ENCODE measurements around the gene SLC8A3.

Gene SLC8A3

GRCh38 chr14:70023871-70024270 lies 164.9 kb downstream of the SLC8A3 start:
- TF ChIP-seq GABPA (IDR thresholded peaks at IDR 0.05; ENCODE audit: low read depth) = no peak
- TF ChIP-seq, protein P1, sequence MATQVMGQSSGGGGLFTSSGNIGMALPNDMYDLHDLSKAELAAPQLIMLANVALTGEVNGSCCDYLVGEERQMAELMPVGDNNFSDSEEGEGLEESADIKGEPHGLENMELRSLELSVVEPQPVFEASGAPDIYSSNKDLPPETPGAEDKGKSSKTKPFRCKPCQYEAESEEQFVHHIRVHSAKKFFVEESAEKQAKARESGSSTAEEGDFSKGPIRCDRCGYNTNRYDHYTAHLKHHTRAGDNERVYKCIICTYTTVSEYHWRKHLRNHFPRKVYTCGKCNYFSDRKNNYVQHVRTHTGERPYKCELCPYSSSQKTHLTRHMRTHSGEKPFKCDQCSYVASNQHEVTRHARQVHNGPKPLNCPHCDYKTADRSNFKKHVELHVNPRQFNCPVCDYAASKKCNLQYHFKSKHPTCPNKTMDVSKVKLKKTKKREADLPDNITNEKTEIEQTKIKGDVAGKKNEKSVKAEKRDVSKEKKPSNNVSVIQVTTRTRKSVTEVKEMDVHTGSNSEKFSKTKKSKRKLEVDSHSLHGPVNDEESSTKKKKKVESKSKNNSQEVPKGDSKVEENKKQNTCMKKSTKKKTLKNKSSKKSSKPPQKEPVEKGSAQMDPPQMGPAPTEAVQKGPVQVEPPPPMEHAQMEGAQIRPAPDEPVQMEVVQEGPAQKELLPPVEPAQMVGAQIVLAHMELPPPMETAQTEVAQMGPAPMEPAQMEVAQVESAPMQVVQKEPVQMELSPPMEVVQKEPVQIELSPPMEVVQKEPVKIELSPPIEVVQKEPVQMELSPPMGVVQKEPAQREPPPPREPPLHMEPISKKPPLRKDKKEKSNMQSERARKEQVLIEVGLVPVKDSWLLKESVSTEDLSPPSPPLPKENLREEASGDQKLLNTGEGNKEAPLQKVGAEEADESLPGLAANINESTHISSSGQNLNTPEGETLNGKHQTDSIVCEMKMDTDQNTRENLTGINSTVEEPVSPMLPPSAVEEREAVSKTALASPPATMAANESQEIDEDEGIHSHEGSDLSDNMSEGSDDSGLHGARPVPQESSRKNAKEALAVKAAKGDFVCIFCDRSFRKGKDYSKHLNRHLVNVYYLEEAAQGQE (IDR thresholded peaks at IDR 0.05; ENCODE audit: insufficient replicate concordance, low read depth) = no peak
- TF ChIP-seq, protein P2, sequence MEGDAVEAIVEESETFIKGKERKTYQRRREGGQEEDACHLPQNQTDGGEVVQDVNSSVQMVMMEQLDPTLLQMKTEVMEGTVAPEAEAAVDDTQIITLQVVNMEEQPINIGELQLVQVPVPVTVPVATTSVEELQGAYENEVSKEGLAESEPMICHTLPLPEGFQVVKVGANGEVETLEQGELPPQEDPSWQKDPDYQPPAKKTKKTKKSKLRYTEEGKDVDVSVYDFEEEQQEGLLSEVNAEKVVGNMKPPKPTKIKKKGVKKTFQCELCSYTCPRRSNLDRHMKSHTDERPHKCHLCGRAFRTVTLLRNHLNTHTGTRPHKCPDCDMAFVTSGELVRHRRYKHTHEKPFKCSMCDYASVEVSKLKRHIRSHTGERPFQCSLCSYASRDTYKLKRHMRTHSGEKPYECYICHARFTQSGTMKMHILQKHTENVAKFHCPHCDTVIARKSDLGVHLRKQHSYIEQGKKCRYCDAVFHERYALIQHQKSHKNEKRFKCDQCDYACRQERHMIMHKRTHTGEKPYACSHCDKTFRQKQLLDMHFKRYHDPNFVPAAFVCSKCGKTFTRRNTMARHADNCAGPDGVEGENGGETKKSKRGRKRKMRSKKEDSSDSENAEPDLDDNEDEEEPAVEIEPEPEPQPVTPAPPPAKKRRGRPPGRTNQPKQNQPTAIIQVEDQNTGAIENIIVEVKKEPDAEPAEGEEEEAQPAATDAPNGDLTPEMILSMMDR (IDR thresholded peaks at IDR 0.05; ENCODE audit: insufficient read depth, low read length) = no peak
- TF ChIP-seq POLR2AphosphoS5 (IDR thresholded peaks at IDR 0.05; ENCODE audit: low read depth) = no peak
- TF ChIP-seq SPI1 (IDR thresholded peaks at IDR 0.05; ENCODE audit: borderline replicate concordance, low read depth) = no peak
- DNase-seq (ENCODE audit: low read depth in 1 of 2, low spot score in 1 of 2) = no peak
- Histone ChIP-seq H3K27ac (replicated peaks) (no peak overlapping the region), H3K4me3 (replicated peaks; ENCODE audit: insufficient read depth, low read length) (no peak overlapping the region), H3K27me3 (ENCODE audit: insufficient read depth, poor library complexity, severe bottlenecking) (no peaks in the 10 kb centered on the region)

DNA sequence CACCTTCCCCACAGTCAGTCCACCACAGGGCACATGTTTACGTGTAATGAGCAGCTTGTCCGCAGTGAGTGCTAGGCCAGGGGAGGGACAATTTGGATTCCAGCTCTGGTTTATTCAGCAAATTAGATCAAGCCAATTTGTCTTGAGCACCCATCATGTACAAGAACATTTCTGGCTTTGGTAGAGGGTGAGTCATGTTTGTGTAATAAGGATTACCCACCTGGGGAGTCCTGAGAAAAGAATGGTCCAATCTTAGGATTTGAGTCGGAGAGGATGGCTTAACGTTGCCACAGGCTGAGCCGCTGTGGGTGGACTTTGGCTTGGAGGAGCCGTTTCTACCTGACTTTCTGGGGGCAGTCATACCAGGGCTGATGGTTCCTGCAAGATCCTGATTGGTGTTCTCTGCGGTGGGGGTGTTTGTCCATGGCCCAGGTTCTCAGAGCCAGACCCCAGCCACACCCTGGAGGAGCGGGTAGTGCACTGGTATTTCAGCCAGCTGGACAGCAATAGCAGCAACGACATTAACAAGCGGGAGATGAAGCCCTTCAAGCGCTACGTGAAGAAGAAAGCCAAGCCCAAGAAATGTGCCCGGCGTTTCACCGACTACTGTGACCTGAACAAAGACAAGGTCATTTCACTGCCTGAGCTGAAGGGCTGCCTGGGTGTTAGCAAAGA lies 165.8 kb downstream of the SLC8A3 start:
- TF ChIP-seq POLR2AphosphoS5 (IDR thresholded peaks at IDR 0.05; ENCODE audit: low read depth) (no peak), SPI1 (IDR thresholded peaks at IDR 0.05; ENCODE audit: borderline replicate concordance, low read depth) (no peak)
- TF ChIP-seq, protein P1 (IDR thresholded peaks at IDR 0.05; ENCODE audit: insufficient replicate concordance, low read depth) = no peak
- H3K4me3 ChIP-seq (replicated peaks; ENCODE audit: insufficient read depth, low read length) = no peak overlapping the region
- DNase-seq (ENCODE audit: low read depth in 1 of 2, low spot score in 1 of 2) = no peak
- no peaks in the 10 kb centered on the region for H3K27me3 ChIP-seq (ENCODE audit: insufficient read depth, poor library complexity, severe bottlenecking)
- H3K27ac ChIP-seq (replicated peaks) = no peak overlapping the region

DNA sequence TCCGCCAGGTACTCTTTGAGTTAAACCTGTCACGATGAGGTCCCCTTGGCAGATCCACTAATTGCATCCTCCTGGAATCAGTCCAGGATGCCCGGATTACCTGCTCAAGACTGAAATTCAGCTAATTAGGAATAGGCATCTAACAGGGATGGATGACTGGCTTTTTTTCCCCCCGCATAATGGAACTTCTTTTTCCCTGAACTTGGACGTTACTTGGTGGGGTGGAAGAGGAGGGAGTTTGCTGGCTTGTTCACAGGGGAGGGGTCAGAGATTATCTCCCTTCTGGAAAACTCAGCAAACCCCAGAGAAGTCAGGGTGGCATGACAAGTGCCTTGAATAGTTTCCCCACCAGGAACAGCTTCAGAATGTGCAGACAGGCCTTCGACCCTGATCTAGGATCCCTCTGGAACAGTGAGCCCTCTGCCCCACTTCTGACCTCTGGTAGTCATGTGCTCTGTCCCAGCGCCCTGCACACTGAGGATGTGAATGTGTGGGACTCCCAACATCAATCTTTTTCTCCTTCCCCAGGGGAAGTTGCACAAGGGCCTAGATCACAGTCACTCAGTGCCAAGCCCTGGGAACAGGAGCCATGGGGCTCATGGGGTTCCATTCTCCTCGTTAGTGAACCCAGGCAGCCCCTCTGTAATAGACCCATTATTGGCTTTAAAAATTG lies 167.1 kb downstream of the SLC8A3 start:
- Histone ChIP-seq H3K27ac (replicated peaks) (no peak overlapping the region), H3K27me3 (ENCODE audit: insufficient read depth, poor library complexity, severe bottlenecking) (no peaks in the 10 kb centered on the region), H3K4me3 (replicated peaks; ENCODE audit: insufficient read depth, low read length) (no peak overlapping the region)
- TF ChIP-seq, protein P1 (IDR thresholded peaks at IDR 0.05; ENCODE audit: insufficient replicate concordance, low read depth) = no peak
- TF ChIP-seq GABPA (IDR thresholded peaks at IDR 0.05; ENCODE audit: low read depth) = no peak
- no peak for TF ChIP-seq POLR2AphosphoS5 (IDR thresholded peaks at IDR 0.05; ENCODE audit: low read depth)
- TF ChIP-seq, protein P2 (IDR thresholded peaks at IDR 0.05; ENCODE audit: insufficient read depth, low read length) = no peak
- no peak for TF ChIP-seq SPI1 (IDR thresholded peaks at IDR 0.05; ENCODE audit: borderline replicate concordance, low read depth)
- no peak for DNase-seq (ENCODE audit: low read depth in 1 of 2, low spot score in 1 of 2)

All from HL-60 (cell line).